Measurements from ENCODE around the gene ICAM4. TPM values are rescaled to one million over a fixed set of nuclear protein-coding genes. Genes with fewer than 3 reads are reported as not detected.
A peak's percentile ranks its signal among the peaks of the same experiment; 100 is the strongest.

Gene ICAM4
- total and polyA plus RNA-seq, 2 of the 13 experiments (the other 11 are each of a cell fraction or from before 2014, with no cell fraction given): 2.9 to 4.0 TPM

DNA sequence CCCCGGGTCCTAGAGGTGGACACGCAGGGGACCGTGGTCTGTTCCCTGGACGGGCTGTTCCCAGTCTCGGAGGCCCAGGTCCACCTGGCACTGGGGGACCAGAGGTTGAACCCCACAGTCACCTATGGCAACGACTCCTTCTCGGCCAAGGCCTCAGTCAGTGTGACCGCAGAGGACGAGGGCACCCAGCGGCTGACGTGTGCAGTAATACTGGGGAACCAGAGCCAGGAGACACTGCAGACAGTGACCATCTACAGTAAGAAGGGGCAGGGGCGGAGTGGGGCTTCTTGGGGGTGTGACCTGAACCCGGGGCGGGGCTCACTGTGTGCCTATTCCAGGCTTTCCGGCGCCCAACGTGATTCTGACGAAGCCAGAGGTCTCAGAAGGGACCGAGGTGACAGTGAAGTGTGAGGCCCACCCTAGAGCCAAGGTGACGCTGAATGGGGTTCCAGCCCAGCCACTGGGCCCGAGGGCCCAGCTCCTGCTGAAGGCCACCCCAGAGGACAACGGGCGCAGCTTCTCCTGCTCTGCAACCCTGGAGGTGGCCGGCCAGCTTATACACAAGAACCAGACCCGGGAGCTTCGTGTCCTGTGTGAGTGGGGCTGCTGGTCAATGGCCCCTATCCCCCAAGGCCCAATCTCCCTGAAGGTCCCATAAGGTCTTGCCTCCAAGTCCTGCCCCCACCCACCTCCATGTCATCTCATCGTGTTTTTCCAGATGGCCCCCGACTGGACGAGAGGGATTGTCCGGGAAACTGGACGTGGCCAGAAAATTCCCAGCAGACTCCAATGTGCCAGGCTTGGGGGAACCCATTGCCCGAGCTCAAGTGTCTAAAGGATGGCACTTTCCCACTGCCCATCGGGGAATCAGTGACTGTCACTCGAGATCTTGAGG, 2.4 kb upstream of the ICAM4 start:
- no peak for ATAC-seq
- intact Hi-C loops (cut with micrococcal nuclease; ENCODE audit: unreplicated experiment) (no loop called here), in situ Hi-C loops (cut with HindIII; ENCODE audit: extremely low pct_ligation_motif_present, low pct_unique_long_range_greater_than_20kb) (no loop called here)
- H3K79me2 ChIP-seq (ENCODE audit: insufficient read depth, low read length): no peaks in the 10 kb centered on the region
- H4K20me1 ChIP-seq (ENCODE audit: insufficient read depth, low read length): 0 out of 2 replicates have a peak, but pooled peaks cover 6% of the 10 kb centered on the region
- WGBS (ENCODE audit: low lambda C conversion rate): over 99% methylated on average over 25 of the region's 34 CpGs
- H3K4me1 ChIP-seq (ENCODE audit: insufficient read depth, low read length): peaks cover 44% of the 10 kb centered on the region
- CTCF ChIA-PET (ENCODE audit: low intra/inter-chr PET ratio, low total read pairs): no interaction called here
- TF ChIP-seq CBX5 (CRISPR knock-in tag; IDR thresholded peaks at IDR 0.05; ENCODE audit: borderline replicate concordance): no peak
- TF ChIP-seq, protein P1, sequence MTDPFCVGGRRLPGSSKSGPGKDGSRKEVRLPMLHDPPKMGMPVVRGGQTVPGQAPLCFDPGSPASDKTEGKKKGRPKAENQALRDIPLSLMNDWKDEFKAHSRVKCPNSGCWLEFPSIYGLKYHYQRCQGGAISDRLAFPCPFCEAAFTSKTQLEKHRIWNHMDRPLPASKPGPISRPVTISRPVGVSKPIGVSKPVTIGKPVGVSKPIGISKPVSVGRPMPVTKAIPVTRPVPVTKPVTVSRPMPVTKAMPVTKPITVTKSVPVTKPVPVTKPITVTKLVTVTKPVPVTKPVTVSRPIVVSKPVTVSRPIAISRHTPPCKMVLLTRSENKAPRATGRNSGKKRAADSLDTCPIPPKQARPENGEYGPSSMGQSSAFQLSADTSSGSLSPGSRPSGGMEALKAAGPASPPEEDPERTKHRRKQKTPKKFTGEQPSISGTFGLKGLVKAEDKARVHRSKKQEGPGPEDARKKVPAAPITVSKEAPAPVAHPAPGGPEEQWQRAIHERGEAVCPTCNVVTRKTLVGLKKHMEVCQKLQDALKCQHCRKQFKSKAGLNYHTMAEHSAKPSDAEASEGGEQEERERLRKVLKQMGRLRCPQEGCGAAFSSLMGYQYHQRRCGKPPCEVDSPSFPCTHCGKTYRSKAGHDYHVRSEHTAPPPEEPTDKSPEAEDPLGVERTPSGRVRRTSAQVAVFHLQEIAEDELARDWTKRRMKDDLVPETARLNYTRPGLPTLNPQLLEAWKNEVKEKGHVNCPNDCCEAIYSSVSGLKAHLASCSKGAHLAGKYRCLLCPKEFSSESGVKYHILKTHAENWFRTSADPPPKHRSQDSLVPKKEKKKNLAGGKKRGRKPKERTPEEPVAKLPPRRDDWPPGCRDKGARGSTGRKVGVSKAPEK (CRISPR knock-in tag; IDR thresholded peaks at IDR 0.05; ENCODE audit: borderline replicate concordance): no peak
- TF ChIP-seq RAD51 (IDR thresholded peaks at IDR 0.05; ENCODE audit: borderline replicate concordance): no peak
- 0 out of 2 replicates have a peak, but pooled peaks have one; percentile 14 for TF ChIP-seq RBFOX2 (IDR thresholded peaks at IDR 0.05; ENCODE audit: low read depth, low read length)
- no peak for TF ChIP-seq NR2F1 (CRISPR knock-in tag; IDR thresholded peaks at IDR 0.05)
- no peak for TF ChIP-seq MTA3 (CRISPR knock-in tag; IDR thresholded peaks at IDR 0.05)
- TF ChIP-seq POLR2A (IDR thresholded peaks at IDR 0.05; ENCODE audit: insufficient read depth in 1 of 2, low read depth in 2 of 2, low read length in 2 of 2): 0 out of 4 replicates have a peak, but pooled peaks of 1 of the 2 experiments have one; percentile 16
- no peak overlapping the region for H3K4me2 ChIP-seq (ENCODE audit: low read depth, low read length)
- H3K4me3 ChIP-seq (replicated peaks in 1 of 3; ENCODE audit: insufficient read depth in 1 of 3, low read depth in 2 of 3, low read length in 3 of 3): no peak overlapping the region
- H3K9me3 ChIP-seq (ENCODE audit: low read length): no peaks in the 10 kb centered on the region
- peaks cover 22 to 32% of the 10 kb centered on the region in 2 experiments for H3K36me3 ChIP-seq (replicated peaks in 1 of 2; ENCODE audit: control insufficient read depth in 1 of 2, insufficient read depth in 2 of 2, low read length in 2 of 2)
- POLR2A ChIA-PET: interaction anchor here (2.1 kb wide), 1 partner anchor 13 kb away, joined by 9 read pairs; the partner anchor contains the start of gene ICAM1
- BruUV-seq (replicated peaks): no TSS peak
- H3K27ac ChIP-seq (ENCODE audit: extremely low read length, insufficient read depth, low read length): no peak overlapping the region
- DNase-seq (ENCODE audit: low spot score): no peak
- H3K9ac ChIP-seq (ENCODE audit: insufficient read depth, low read depth, low read length): no peak overlapping the region
- no peak overlapping the region for H2AFZ ChIP-seq (ENCODE audit: low read length)
- no peak for FAIRE-seq
- H3K27me3 ChIP-seq (ENCODE audit: control insufficient read depth in 1 of 2, insufficient read depth in 2 of 2, low read length in 2 of 2): no peaks in the 10 kb centered on the region
